T-helper 22 cell (primary cell): ENCODE results near the gene ARPP19.
"Not testable (repeated sequence)": the region's sequence is repeated elsewhere in the genome, so short reads cannot be mapped to it uniquely, and the experiment has no call there.

Source experiments
- DNase-seq: peaks from one replicate; pipeline ENCODE4 v3.0.0-alpha.2; 2020; ENCODE audit warnings: low read depth

ARPP19 gene

GRCh38 chr15:52512869-52513268 is 56.0 kb downstream of the ARPP19 start:
- DNase-seq = not testable (repeated sequence)

- no peak for DNase-seq
Measured at GRCh38 chr15:52511084-52511483, 57.7 kb downstream of the ARPP19 start.

- DNase-seq = no peak
Measured at GRCh38 chr15:52509500-52510245, 59.2 kb downstream of the ARPP19 start.

GRCh38 chr15:52506549-52506948 is 62.3 kb downstream of the ARPP19 start:
- no peak for DNase-seq

- no peak for DNase-seq
Measured at GRCh38 chr15:52505151-52505550, 63.7 kb downstream of the ARPP19 start.

GRCh38 chr15:52503788-52504496 is 64.9 kb downstream of the ARPP19 start:
- DNase-seq = no peak

GRCh38 chr15:52502608-52503007 is 66.2 kb downstream of the ARPP19 start:
- no peak for DNase-seq

GRCh38 chr15:52499506-52499905 is 69.3 kb downstream of the ARPP19 start:
- no peak for DNase-seq

- no peak for DNase-seq
Measured at GRCh38 chr15:52498706-52499105, 70.1 kb downstream of the ARPP19 start.
